Measurements from ENCODE around the gene IQGAP2.

DNA sequence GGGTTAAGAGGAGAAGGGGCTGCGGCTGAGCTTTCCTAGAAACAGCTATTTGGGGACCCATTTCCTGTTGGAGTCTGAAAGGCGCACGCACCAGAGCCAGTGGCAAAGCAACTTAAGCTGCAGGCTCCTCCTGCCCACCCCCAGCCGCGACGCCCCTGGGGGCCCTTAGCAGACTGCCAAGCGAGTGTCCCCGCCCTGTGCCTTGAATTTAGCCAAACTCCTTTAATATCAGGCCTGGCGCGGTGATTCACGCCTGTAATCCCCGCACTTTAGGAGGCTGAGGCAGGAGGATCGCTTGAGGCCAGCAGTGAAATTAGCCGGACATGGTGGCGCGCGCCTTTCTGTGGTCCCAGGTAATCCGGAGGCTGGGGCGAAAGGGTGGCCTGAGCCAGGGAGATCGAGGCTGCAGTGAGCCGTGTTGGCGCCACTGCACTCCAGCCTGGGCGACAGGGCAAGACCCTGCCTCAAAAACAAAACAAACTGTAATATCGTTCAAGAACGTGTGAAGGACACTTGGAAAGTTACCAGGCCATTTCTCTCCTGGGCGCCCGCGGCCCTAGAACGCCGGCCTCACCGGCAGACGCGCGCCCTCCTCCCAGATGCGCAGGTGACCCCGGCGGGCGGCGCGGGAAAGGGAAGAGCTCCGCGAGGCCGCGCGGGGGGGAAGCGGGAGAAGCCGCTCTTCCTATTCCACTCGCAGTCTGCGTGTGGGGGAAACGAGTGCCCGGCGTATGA, 311.8 kb downstream of the IQGAP2 start:
- TF ChIP-seq CSDC2 (CRISPR knock-in tag; IDR thresholded peaks at IDR 0.05) (no peak), PATZ1 (CRISPR knock-in tag; IDR thresholded peaks at IDR 0.05; ENCODE audit: borderline replicate concordance) (no peak), CSRNP3 (CRISPR knock-in tag; IDR thresholded peaks at IDR 0.05) (no peak), ZFP30 (CRISPR knock-in tag; IDR thresholded peaks at IDR 0.05) (no peak), ZC3H10 (CRISPR knock-in tag; IDR thresholded peaks at IDR 0.05) (no peak), ISL1 (CRISPR knock-in tag; IDR thresholded peaks at IDR 0.05) (no peak), TOX (CRISPR knock-in tag; IDR thresholded peaks at IDR 0.05; ENCODE audit: borderline replicate concordance) (no peak), ZNF565 (CRISPR knock-in tag; conservative IDR thresholded peaks at IDR 0.05; ENCODE audit: low read depth) (no peak), GLIS3 (CRISPR knock-in tag; IDR thresholded peaks at IDR 0.05) (no peak), TCF4 (CRISPR knock-in tag; IDR thresholded peaks at IDR 0.05; ENCODE audit: borderline replicate concordance) (no peak)
- TF ChIP-seq, protein P1, sequence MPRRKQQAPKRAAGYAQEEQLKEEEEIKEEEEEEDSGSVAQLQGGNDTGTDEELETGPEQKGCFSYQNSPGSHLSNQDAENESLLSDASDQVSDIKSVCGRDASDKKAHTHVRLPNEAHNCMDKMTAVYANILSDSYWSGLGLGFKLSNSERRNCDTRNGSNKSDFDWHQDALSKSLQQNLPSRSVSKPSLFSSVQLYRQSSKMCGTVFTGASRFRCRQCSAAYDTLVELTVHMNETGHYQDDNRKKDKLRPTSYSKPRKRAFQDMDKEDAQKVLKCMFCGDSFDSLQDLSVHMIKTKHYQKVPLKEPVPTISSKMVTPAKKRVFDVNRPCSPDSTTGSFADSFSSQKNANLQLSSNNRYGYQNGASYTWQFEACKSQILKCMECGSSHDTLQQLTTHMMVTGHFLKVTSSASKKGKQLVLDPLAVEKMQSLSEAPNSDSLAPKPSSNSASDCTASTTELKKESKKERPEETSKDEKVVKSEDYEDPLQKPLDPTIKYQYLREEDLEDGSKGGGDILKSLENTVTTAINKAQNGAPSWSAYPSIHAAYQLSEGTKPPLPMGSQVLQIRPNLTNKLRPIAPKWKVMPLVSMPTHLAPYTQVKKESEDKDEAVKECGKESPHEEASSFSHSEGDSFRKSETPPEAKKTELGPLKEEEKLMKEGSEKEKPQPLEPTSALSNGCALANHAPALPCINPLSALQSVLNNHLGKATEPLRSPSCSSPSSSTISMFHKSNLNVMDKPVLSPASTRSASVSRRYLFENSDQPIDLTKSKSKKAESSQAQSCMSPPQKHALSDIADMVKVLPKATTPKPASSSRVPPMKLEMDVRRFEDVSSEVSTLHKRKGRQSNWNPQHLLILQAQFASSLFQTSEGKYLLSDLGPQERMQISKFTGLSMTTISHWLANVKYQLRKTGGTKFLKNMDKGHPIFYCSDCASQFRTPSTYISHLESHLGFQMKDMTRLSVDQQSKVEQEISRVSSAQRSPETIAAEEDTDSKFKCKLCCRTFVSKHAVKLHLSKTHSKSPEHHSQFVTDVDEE (CRISPR knock-in tag; IDR thresholded peaks at IDR 0.05), result no peak

Data from SK-N-SH treated with all-trans-retinoic acid at 6 μM for 48 hours (cell line).